ENCODE data around the gene TRMT44.
"Not testable (repeated sequence)": the region's sequence is repeated elsewhere in the genome, so short reads cannot be mapped to it uniquely, and the experiment has no call there.

TRMT44 gene

GRCh38 chr4:8440492-8441311 lies at the start of gene TRMT44, which contains the start of gene ACOX3:
TRMT44 (plus strand) TSS chr4:8440777; CDS start chr4:8440823, 46 bp downstream.
ACOX3 (minus strand) TSS chr4:8440723; CDS start chr4:8416521, 24,202 bp downstream.
- peak; percentile 92 to 95 for DNase-seq

- no peak for DNase-seq
These were observed 49.5 kb upstream of the TRMT44 start for GRCh38 chr4:8391071-8391470.

GRCh38 chr4:8391972-8392371 lies 48.6 kb upstream of the TRMT44 start:
- DNase-seq, result no peak

GRCh38 chr4:8392591-8393190 lies 47.9 kb upstream of the TRMT44 start:
- peak in 1 of 2 donors; percentile 12 for DNase-seq

GRCh38 chr4:8393593-8394038 lies 47.0 kb upstream of the TRMT44 start:
- no peak for DNase-seq

- DNase-seq, result no peak
These were observed 46.5 kb upstream of the TRMT44 start for GRCh38 chr4:8394061-8394519.

- no peak for DNase-seq
These were observed 45.8 kb upstream of the TRMT44 start for GRCh38 chr4:8394806-8395205.

GRCh38 chr4:8395504-8396296 lies 44.9 kb upstream of the TRMT44 start:
- DNase-seq, result no peak

- no peak for DNase-seq
These were observed 43.7 kb upstream of the TRMT44 start for GRCh38 chr4:8396762-8397406.

- DNase-seq, result no peak
These were observed 42.2 kb upstream of the TRMT44 start for GRCh38 chr4:8398347-8398746.

GRCh38 chr4:8399298-8399697 lies 41.3 kb upstream of the TRMT44 start:
- DNase-seq, result no peak

GRCh38 chr4:8400632-8401325 lies 39.8 kb upstream of the TRMT44 start:
- DNase-seq, result no peak

GRCh38 chr4:8401665-8402064 lies 38.9 kb upstream of the TRMT44 start:
- no peak for DNase-seq

- DNase-seq, result no peak
These were observed 38.4 kb upstream of the TRMT44 start for GRCh38 chr4:8402181-8402597.

GRCh38 chr4:8402640-8403039 lies 37.9 kb upstream of the TRMT44 start:
- DNase-seq, result no peak

GRCh38 chr4:8403173-8403753 lies 37.3 kb upstream of the TRMT44 start:
- peak; percentile 40 to 47 for DNase-seq

GRCh38 chr4:8403976-8404375 lies 36.6 kb upstream of the TRMT44 start:
- DNase-seq, result no peak

- no peak for DNase-seq
These were observed 35.6 kb upstream of the TRMT44 start for GRCh38 chr4:8404791-8405515.

- no peak for DNase-seq
These were observed 35.1 kb upstream of the TRMT44 start for GRCh38 chr4:8405516-8405875.

- DNase-seq, result not testable (repeated sequence)
These were observed 33.7 kb upstream of the TRMT44 start for GRCh38 chr4:8406887-8407286.

GRCh38 chr4:8407316-8407715 lies 33.3 kb upstream of the TRMT44 start:
- no peak for DNase-seq

All from CD4-positive, alpha-beta T cell treated with Interleukin-4 for 1 hour (primary cell).